ENCODE data around the gene ZBTB5.
"Not testable (repeated sequence)": the region's sequence is repeated elsewhere in the genome, so short reads cannot be mapped to it uniquely, and the experiment has no call there.

ZBTB5 gene

DNA sequence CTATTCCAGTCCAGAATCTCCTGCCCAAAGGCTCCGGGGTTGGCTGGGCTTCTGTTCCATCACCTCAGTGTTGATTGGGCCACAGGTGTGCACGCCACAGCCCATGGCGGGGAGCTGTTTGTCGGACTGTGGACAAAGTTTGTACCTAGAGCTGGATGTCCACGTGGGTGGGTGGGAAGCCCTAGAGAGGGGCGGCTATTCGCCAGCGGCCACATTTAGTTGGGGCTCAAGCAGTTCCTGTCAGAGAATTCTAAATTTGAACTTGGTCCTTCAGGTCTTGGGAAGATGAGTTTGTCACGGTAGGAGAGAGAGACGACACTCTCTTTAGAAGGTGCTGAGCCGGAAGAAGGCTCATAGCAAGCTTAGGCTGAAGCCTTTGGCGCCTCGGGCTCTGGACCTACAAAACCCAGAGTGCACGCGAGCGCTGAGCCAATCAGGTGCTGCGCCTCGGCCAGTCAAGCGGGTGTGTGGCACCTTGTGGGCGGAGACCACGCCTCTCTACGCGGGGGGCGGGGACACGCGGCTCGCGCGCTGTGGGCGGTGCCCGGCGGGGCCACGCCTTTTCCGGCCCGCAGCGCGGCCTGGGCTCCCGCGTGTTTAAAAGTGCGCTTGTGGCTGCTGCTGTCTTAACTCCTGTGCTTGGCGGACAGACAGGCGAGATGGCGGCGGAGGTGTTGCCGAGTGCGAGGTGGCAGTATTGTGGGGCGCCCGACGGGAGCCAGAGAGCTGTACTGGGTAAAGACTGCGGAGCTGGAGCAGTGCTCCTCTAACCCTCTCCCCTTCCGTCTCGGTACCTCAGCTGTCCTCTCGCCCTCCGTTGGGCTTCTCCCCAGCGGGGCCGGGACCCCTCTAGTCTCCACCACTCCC is 20.4 kb upstream of the ZBTB5 start, which contains the start of gene POLR1E:
TSS of gene POLR1E (plus strand) at position 560 of the 867 bp plus-strand sequence. CDS start at position 660, 100 bp downstream.
- peak; percentile 89 for DNase-seq

DNA sequence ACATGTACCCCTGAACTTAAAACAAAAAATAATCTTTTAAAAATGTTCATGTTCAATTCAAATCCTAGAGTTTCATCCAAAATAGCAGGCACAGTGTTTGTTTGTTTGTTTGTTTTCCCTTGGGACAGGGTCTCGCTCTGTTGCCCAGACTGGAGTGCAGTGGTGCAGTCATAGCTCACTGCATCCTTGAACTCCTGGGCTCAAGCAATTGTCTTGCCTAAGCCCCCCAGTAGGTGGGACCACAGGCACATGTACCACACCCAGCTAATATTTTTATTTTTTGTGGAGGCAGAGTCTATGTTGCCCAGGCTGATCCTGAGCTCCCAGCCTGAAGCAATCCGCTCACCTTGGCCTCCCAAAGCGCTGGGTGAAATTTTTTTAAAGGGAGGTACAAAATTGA is 15.5 kb upstream of the ZBTB5 start:
- no peak for DNase-seq

DNA sequence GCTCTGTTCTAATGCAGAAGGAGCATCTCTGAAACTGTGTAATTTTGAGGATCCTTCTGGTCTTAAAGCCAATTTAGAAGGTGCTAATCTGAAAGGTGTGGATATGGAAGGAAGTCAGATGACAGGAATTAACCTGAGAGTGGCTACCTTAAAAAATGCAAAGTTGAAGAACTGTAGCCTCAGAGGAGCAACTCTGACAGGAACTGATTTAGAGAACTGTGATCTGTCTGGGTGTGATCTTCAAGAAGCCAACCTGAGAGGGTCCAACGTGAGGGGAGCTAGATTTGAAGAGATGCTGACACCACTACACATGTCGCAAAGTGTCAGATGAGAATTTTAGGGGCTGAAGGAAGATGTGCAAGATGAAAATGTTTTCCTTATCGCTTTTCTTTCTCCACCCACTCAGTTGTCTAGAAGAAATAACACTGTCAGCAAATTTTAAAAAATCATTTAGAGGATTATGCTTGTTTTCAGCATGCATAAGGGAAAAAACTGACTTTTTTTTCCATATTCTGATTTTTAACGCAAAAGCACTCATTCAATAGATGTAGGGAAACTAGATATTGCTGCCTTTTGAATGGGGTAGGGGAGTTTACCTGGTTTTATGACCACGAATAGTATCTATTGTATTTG is 12.9 kb upstream of the ZBTB5 start:
- DNase-seq, result not testable (repeated sequence)

DNA sequence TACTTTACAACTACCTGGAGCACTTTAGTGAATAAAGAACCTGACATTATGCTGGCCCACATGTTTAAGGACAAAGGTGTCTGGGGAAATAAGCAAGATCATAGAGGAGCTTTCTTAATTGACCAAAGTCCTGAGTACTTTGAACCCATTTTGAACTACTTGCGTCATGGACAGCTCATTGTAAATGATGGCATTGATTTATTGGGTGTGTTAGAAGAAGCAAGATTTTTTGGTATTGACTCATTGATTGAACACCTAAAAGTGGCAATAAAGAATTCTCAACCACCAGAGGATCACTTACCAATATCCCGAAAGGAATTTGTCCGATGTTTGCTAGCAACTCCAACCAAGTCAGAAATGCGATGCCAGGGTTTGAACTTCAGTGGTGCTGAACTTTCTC is 12.2 kb upstream of the ZBTB5 start:
- DNase-seq, result not testable (repeated sequence)

DNA sequence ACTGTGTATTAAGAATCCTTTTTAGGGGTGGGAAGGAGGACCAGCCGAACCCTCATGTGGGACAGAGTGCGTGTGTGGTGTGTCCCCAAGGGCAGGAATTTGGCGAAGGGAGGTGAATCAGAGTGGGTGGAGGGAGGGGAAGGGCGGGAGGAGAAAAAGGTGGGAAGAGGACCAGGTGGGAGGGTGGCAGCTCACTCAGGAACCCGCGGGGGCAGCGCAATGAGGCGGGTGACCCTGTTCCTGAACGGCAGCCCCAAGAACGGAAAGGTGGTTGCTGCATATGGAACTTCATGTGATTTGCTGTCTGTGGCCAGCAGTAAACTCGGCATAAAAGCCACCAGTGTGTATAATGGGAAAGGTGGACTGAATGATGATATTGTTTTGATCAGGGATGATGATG is 11.7 kb upstream of the ZBTB5 start:
- no peak for DNase-seq

DNA sequence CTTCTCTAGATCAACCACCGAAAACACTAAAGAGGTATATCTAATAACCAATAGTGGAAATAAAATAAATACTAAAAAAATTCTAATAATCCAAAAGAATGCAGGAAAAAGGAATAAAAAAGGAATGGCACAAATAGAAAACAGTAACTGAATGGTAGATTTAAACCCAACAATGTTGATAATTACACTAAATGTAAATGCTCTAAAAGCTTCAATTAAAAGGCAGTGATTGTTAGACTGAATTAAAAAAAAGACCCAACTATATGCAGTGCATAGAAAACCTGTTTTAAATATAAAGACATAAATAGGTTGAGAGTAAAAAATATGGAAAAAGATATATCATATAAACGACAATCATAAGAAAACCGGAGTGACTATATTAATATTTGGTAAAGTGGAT is 9.2 kb upstream of the ZBTB5 start:
- DNase-seq, result no peak

DNA sequence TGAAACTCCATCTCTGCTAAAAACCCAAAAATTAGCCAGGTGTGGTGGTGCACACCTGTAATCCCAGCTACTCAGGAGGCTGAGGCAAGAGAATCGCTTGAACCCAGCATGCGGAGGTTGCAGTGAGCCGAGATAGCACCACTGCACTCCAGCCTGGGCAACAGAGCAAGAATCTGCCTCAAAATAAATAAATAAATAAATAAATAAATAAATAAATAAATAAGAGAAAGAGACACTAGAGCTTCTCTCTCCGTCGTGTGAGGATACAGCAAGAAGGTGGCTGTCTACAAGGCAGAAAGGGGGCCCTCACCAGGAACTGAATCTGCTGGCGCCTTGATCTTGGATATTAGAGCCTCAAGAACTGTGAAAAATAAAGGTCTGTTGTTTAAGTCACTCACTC is 8.7 kb upstream of the ZBTB5 start:
- DNase-seq, result not testable (repeated sequence)

DNA sequence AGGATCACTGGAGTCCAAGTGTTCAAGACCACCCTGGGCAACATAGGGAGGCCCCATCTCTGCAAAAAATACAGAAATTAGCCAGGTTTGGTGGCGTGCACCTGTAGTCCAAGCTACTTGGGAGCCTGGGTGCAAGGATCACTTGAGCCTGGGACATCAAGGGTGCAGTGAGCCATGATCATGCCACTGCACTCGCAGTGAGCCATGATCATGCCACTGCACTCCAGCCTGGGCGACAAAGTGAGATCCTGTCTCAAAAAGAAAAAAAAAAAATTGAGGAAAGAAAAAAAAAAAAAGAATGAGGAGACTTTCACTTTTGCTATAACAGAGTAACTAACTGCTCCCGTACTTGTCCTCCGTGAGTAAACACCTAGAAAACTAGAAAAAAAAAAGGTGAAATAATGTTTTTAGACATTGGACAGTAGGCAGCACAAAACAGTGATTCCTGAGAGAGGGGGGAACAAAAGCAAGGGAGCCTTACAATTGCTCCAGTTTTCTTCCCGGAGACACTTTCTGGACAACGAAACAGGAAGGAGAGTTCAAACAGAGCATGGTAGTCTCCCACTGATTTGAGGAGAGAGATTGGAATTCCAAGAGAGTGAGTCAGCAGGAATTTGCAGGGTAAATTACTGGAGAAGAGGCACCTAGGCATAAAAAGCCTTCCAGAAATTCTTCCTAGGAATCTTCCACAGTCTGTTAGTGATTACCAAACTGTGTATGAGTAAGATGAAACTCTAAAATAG is 6.9 kb upstream of the ZBTB5 start:
- no peak for DNase-seq

DNA sequence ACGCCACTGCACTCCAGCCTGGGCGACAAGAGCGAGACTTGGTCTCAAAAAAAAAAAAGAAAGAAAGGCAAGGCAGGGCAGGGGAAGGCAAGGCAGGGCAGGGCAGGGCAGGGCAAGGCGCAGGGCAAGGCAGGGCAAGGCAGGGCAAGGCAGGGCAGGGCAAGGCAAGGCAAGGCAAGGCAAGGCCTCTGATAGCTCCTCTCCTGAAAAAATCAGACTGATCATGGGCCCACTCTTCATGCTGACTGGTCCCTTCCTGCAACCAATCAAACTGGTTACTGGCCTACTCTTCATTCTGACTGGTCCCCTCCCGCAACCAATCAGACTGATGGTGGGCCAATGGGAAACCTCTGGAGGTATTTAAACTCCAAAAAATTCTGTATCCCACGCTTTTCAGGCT is 3.4 kb upstream of the ZBTB5 start:
- no peak for DNase-seq

DNA sequence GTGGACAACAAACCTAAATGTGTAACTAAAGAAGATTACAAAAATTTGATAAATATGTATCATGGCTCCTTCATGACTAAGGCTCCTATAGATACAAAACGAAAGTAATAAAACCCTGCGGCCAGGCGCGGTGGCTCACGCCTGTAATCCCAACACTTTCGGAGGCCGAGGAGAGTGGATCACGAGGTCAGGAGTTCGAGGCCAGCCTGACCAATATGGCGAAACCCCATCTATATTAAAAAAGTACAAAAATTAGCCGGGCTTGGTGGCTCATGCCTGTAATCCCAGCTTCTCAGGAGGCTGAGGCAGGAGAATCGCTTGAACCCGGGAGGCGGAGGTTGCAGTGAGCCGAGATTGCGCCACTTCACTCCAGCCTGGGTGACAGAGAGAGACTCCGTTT is 2.3 kb upstream of the ZBTB5 start:
- DNase-seq, result not testable (repeated sequence)

DNA sequence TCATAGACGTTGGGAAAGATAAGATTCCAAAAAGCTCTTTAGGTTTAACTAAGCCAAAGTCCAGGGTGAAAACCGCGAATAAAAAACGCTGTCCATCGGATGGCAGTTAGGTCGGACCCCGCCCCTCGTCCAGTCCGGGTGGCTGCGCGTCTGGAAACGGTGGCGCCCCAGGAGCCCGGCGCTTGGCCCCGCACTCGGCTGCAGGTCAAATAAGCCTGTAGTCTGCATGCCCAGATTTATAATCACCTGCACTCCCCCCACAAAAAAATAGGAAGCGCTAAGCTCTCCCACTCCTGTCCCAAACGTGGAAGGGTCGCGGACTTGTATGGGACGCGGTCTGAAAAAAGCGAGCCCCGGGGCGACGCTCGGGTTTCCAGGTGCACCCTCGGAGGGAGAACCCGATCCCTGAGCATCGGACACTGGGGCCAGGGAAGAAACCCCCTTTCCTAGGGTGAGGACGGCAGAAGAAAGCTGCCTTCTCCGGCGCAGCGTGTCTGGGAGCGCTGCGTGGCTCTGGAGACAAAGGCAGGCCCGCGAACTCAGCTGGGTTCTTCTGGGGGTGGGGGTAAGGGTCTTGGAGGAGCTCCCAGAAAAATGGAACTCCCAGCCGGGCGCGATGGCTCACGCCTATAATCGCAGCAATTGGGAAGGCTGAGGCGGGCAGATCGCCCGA is 923 bp upstream of the ZBTB5 start:
- DNase-seq, result no peak

DNA sequence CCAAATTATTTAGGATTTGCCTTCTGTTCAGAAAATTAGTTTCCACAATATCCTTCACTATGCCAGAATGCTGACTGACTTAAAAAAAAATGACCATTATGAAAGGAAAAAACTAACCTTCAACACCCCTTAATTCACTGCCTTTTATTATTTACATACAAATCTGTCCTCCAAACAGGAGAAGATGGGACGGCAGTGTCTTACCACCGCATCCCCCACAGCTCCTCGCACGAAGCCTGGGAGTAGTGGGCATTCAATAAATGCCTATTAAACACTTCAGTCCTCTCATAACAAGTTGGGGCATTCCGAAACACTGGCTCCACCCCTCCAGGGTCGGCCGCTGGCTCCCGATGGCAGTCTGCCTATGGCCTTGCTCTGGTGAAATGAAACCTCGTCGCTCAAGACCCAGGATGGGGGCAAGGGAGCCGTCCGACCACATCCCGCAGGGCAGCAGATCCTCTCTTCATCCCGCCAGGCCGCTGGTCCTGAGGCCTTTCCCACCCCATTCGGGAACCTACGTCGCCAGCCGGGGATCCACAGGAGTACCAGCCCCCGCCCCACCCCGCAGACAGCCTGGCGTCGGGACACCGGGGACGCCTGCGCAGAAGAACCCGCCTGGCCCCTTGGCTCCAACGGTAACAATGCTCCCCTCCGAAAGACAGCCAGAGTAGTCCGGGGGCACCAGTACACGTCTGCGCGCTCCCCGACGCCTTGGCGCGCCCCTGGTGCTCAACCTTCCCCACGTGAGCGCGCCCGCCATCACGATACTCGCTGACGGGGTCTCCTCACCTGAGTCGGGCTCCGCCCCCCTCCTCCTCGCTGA is 613 bp downstream of the ZBTB5 start:
- peak; percentile 51 for DNase-seq

DNA sequence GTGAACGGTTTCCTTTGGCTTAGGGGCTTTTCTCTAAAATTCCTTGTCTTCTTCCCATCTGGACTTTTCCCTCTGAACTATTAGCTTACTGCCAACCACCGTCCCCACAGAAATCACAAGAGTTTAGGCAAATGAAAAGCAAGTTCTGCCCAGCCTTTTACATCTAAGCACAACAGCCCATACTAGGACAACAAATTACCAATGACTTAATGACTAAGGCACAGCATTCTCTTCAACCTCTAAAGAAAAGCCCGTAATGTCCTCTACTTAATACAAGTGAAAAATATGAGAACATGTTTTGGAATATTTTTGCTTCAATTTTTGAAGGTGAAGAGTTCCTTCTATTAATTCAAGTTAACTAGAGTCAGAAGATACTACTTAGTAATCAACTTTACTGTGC is 1.2 kb downstream of the ZBTB5 start:
- no peak for DNase-seq

DNA sequence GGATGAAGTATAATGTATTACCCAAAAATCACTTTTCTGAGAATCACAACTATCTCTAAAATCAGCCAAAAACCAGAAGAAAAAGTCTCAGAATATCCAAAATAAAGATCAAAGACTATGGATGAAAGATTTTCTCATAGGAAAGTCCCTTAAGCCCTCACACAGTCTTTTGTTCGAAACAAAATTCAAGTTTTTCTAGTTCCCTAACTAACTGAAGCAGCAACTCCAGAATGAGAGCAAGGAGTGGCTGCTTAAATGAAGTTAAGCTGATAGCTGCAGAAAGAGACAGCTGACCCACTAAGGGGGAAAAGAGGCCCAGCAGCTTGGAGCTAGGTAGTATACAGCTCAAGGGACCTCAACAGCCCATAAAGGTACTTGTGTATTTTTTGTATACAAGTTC is 8.4 kb downstream of the ZBTB5 start:
- DNase-seq, result no peak

DNA sequence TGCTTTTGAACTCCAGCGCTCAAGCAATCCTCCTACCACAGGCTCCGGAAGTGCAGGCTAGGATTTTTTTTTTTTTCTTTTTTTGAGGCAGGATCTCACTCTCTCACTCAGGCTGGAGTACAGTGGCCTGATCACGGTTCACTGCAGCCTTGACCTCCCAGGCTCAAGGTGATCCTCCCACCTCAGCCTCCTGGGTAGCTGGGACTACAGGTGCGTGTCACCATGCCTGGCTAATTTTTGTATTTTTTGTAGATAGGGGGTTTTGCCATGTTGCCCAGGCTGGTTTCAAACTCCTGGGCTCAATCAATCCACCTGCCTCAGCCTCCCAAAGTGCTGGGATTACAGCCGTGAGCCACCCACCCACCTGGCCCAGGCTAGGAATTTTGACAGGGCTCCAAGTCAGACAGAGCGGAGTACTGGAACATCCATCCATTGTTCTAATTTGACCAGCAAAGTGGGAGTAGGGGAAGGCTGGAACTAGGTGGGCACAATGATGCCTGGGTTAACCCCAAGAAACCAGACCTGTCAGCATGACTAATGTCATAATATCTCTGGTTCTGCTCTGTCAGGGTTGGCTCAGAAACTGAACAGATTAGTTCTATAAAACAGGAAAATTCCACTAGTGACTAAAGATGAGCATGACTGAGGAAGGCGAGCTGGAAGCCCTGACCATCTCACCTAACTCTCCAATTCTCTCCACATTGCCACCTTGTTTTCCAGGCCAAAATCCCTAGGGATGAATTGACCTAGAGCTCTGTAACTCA is 9.2 kb downstream of the ZBTB5 start:
- DNase-seq, result no peak

DNA sequence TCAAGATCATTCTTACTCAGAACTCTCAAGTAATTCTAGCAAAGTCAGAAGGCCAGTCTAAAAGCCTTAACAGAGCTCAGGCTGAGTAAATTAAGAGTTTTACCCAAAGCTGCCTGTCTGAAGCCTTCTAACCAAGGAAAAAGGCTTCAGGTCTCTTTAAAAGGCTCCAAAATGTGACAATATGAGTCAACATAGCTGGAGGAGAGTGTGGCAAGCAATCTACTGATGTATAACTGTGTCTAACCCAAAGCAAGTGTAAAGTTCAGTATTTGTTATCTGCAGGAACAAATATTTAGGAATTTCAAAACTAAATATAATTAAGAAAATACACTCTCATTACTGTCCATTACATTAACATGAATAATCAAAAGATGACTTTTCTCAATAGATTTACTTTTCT is 11.0 kb downstream of the ZBTB5 start:
- no peak for DNase-seq

DNA sequence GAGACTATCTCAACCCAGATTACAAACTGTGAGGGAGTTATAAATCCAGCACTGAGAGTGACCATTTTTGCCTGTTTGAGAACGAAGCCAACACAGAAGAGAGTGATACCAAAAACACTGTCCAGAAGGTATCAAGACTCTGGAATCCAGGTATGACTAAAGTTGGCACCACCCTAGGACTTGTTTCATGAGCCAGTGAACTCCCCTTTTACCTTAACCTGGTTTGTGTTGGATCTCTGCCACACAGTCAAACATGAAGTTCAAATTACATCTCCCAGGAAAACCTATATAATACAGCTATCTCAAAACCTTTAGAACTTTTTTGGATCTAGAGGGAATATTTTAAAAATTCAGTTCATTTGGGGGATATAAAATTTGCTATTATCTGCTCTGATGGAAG is 11.4 kb downstream of the ZBTB5 start:
- DNase-seq, result no peak

DNA sequence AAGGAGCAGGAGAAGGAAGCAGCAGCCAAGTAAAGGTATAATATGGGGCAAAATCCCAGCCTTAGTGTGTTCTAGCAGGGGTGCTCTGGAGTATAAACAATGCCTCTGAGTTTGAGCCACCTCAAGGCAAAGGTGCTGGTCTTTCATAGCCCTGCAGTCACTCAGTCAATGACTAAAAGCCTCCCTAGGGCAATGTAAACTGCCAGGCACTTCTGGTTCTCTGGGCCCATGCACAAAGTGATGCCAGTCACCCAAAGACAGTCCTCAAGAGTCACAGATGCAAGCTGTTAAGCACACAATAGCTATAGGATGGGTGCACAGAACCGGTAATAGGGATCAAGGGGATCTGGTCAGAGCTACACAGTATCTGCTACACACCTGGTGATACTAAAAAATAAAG is 12.6 kb downstream of the ZBTB5 start:
- no peak for DNase-seq

DNA sequence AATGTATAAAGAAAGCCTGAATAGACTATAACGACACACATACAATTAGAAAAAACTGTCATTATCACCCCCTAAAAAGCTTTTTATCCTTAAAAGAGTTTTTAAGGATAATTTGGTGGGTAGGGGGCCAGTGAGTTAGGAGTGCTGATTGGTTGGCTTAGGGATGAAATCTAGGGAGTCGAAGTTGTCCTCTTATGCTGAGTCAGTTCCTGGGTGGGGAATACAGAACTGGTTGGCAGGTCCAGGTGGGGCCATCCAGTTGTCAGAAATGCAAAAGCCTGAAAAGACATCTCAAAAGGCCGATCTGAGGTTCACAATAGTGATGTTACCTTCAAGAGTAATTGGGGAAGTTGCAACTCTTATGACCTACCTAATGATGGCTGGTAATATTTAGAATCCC is 13.6 kb downstream of the ZBTB5 start:
- no peak for DNase-seq

DNA sequence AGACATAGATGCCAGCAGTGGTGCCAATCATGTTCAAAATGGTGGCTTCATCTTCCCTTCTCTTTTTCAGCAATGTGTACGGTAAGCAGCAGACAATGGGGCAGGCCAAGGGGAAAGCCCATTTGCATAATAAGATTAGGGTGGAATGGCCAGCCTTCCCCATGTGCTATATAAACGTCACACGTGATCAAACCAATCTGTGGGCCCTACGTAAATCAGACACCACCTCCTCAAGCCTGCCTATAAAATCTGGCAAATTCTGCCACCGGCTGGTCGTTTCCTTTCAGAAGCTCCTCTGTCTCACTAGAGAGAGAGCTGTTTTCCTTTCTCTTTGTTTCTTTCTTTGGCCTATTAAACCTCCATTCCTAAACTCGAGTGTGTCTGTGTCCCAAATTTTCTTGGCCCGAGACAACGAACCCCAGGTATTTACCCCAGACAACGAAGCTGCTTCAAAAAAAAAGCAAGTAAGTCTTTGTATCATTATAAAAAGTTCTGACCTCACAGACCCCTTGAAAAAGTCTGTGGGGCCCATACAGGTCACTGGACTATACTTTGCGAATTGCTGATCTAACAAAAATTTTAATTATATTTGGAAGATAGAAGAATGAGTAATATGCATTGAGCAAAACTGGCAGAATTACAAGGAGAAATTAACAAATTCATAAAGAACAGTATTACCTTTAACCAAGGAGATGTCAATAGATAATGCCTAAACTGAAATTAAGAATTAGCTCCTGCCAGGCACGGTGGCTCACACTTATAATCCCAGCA is 15.2 kb downstream of the ZBTB5 start:
- DNase-seq, result no peak

DNA sequence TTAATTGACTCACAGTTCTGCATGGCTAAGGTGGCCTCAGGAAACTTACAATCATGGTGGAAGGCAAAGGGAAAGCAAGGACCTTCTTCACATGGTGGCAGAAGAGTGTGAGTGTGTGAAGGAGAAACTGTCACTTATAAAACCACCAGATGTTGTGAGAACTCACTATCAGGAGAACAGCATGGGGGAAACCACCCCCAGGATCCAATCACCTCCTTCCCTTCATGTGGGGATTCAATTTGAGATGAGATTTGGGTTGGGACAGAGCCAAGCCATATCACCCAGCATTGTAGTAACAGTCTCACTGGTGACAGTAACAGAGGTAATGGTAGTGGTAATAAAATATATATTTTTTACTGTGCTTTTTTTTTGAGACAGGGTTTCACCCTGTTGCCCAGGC is 18.1 kb downstream of the ZBTB5 start:
- DNase-seq, result no peak

Measured in NCI-H2107 (cell line).